MM.1S (cell line): ENCODE results near the gene NFKBIA.

Source experiments
- CTCF ChIP-seq: fragments of 300-600 bp; sonication (generic); IDR thresholded peaks from 2 replicates; pipeline ENCODE4 v1.5.1; 2016; ENCODE audit warnings: antibody characterized with exemption, low read length, mixed read lengths
- EZH2 ChIP-seq: fragments of 300-600 bp; sonication (generic); optimal IDR thresholded peaks from 2 replicates; pipeline ENCODE3; 2017; ENCODE audit warnings: low read depth, mild to moderate bottlenecking, antibody characterized with exemption, low read length, mixed read lengths

- TF ChIP-seq CTCF (no peak), EZH2 (no peak)
Observed at GRCh38 chr14:35444104-35444503, 39.6 kb upstream of the NFKBIA start.
